ENCODE measurements around the gene ZNF837.

The ZNF837 gene

GRCh38 chr19:58318297-58318696, 62.5 kb downstream of the ZNF837 start:
- DNase-seq (ENCODE audit: low read depth in 2 of 2): no peak

Measured in stimulated activated CD8-positive, alpha-beta memory T cell treated with anti-CD3 and anti-CD28 coated beads, Interleukin-7, amount 100 ng/mL, for 1 hour (primary cell).